HEK293 (cell line): ENCODE results near the gene C11orf21.

Experiments
- CTCF ChIA-PET: fragments of 350-600 bp; formaldehyde crosslinking; extraction: SDS; loops from one replicate; lab custom pipeline; 2021; ENCODE audit warnings: antibody characterized with exemption; lab: Yijun Ruan, JAX
- POLR2A ChIA-PET: fragments of 300-600 bp; formaldehyde crosslinking; extraction: SDS; loops from one replicate; lab custom pipeline; 2020; ENCODE audit warnings: antibody characterized with exemption, inconsistent platforms; lab: Yijun Ruan, JAX
- H3K27ac ChIP-seq: fragments of 200-500 bp; sonication (Bioruptor generic); 2 replicates; pipeline ENCODE4 v1.5.1; 2014; ENCODE audit warnings: low read depth, low read length, control low read depth, inconsistent platforms; ENCODE audit errors: extremely low read depth
- H3K36me3 ChIP-seq, 2 experiments: fragments of 200-500 bp in 1 of 2; sonication (Bioruptor generic) in 1 of 2; 1 replicate in 1 of 2; 2 replicates in 1 of 2; pipeline ENCODE4 v1.5.1; 2014 to 2017; ENCODE audit warnings: inconsistent platforms in 2 of 2, low read length in 2 of 2; ENCODE audit not compliant: control insufficient read depth in 2 of 2, insufficient read depth in 1 of 2
- H3K4me1 ChIP-seq: fragments of 200-500 bp; sonication (Bioruptor generic); 2 replicates; pipeline ENCODE4 v1.5.1; 2014; ENCODE audit warnings: mild to moderate bottlenecking, low read length, inconsistent platforms; ENCODE audit not compliant: control insufficient read depth, insufficient read depth
- H3K4me3 ChIP-seq: 2 replicates; pipeline ENCODE4 v1.5.1; 2011; ENCODE audit warnings: low read depth, mild to moderate bottlenecking, control low read depth, low read length, moderate library complexity
- H3K9me3 ChIP-seq: fragments of 200-500 bp; sonication (Bioruptor generic); 2 replicates; pipeline ENCODE4 v1.5.1; 2014; ENCODE audit warnings: low read depth, low read length, inconsistent platforms; ENCODE audit not compliant: control insufficient read depth, insufficient read depth
- GFI1B ChIP-seq: fragments of 450-650 bp; formaldehyde crosslinking; IDR thresholded peaks from 2 replicates; pipeline ENCODE4 v1.5.1; 2016; ENCODE audit warnings: missing biosample characterization, missing genetic modification characterization
- KLF10 ChIP-seq: fragments of 450-650 bp; IDR thresholded peaks from 2 replicates; pipeline ENCODE4 v1.5.1; 2018; ENCODE audit warnings: missing biosample characterization, mild to moderate bottlenecking, missing genetic modification characterization
- SP2 ChIP-seq: fragments of 450-650 bp; formaldehyde crosslinking; IDR thresholded peaks from 2 replicates; pipeline ENCODE4 v1.5.1; 2016; ENCODE audit warnings: missing biosample characterization, missing genetic modification characterization
- WT1 ChIP-seq: fragments of 450-650 bp; formaldehyde crosslinking; IDR thresholded peaks from 2 replicates; pipeline ENCODE4 v1.5.1; 2016; ENCODE audit warnings: missing biosample characterization, missing genetic modification characterization
- ZBTB1 ChIP-seq: fragments of 450-650 bp; formaldehyde crosslinking; IDR thresholded peaks from 2 replicates; pipeline ENCODE4 v1.5.1; 2016; ENCODE audit warnings: missing biosample characterization, missing genetic modification characterization
- ZEB2 ChIP-seq: fragments of 450-650 bp; formaldehyde crosslinking; IDR thresholded peaks from 2 replicates; pipeline ENCODE4 v1.5.1; 2016; ENCODE audit warnings: missing biosample characterization, missing genetic modification characterization
- ZNF155 ChIP-seq: fragments of 450-650 bp; formaldehyde crosslinking; IDR thresholded peaks from 2 replicates; pipeline ENCODE4 v1.5.1; 2016; ENCODE audit warnings: missing biosample characterization, missing genetic modification characterization
- ZNF175 ChIP-seq: fragments of 450-650 bp; formaldehyde crosslinking; IDR thresholded peaks from 2 replicates; pipeline ENCODE4 v1.5.1; 2016; ENCODE audit warnings: missing biosample characterization, missing genetic modification characterization
- ZNF214 ChIP-seq: fragments of 450-650 bp; formaldehyde crosslinking; IDR thresholded peaks from 2 replicates; pipeline ENCODE4 v1.5.1; 2017; ENCODE audit warnings: missing biosample characterization, mild to moderate bottlenecking, missing genetic modification characterization, borderline replicate concordance
- ZNF266 ChIP-seq: fragments of 450-650 bp; formaldehyde crosslinking; IDR thresholded peaks from 2 replicates; pipeline ENCODE4 v1.5.1; 2016; ENCODE audit warnings: missing biosample characterization, missing genetic modification characterization, low read depth
- ZNF366 ChIP-seq: fragments of 450-650 bp; formaldehyde crosslinking; conservative IDR thresholded peaks from 2 replicates; pipeline ENCODE4 v1.5.1; 2016; ENCODE audit warnings: missing biosample characterization, missing genetic modification characterization
- ZNF433 ChIP-seq: fragments of 450-650 bp; formaldehyde crosslinking; IDR thresholded peaks from 2 replicates; pipeline ENCODE4 v1.5.1; 2016; ENCODE audit warnings: missing biosample characterization, missing genetic modification characterization, low read depth
- ZNF621 ChIP-seq: fragments of 450-650 bp; formaldehyde crosslinking; IDR thresholded peaks from 2 replicates; pipeline ENCODE4 v1.5.1; 2017; ENCODE audit warnings: missing biosample characterization, missing genetic modification characterization
- ZNF629 ChIP-seq: fragments of 450-650 bp; formaldehyde crosslinking; IDR thresholded peaks from 2 replicates; pipeline ENCODE4 v1.5.1; 2017; ENCODE audit warnings: missing biosample characterization, missing genetic modification characterization
- ZNF670 ChIP-seq: fragments of 450-650 bp; formaldehyde crosslinking; IDR thresholded peaks from 2 replicates; pipeline ENCODE4 v1.5.1; 2016; ENCODE audit warnings: missing biosample characterization, missing genetic modification characterization, low read depth
- ZSCAN30 ChIP-seq: fragments of 450-650 bp; IDR thresholded peaks from 2 replicates; pipeline ENCODE4 v1.5.1; 2018; ENCODE audit warnings: missing biosample characterization, mild to moderate bottlenecking, missing genetic modification characterization, moderate library complexity
- TF ChIP-seq, protein P1 (sequence below): fragments of 450-650 bp; formaldehyde crosslinking; IDR thresholded peaks from 2 replicates; pipeline ENCODE4 v1.5.1; 2016; ENCODE audit warnings: missing biosample characterization, missing genetic modification characterization
- TF ChIP-seq, protein P2 (sequence below): fragments of 450-650 bp; formaldehyde crosslinking; IDR thresholded peaks from 2 replicates; pipeline ENCODE4 v1.5.1; 2016; ENCODE audit warnings: missing biosample characterization, missing genetic modification characterization
- TF ChIP-seq, protein P3 (sequence below): fragments of 450-650 bp; formaldehyde crosslinking; IDR thresholded peaks from 2 replicates; pipeline ENCODE4 v1.5.1; 2016; ENCODE audit warnings: missing biosample characterization, missing genetic modification characterization, low read depth
- TF ChIP-seq, protein P4 (sequence below): fragments of 450-650 bp; IDR thresholded peaks from 2 replicates; pipeline ENCODE4 v1.5.1; 2018; ENCODE audit warnings: missing biosample characterization, mild to moderate bottlenecking, missing genetic modification characterization
- TF ChIP-seq, protein P5 (sequence below): fragments of 450-650 bp; formaldehyde crosslinking; IDR thresholded peaks from 2 replicates; pipeline ENCODE4 v1.5.1; 2017; ENCODE audit warnings: missing biosample characterization, mild to moderate bottlenecking, missing genetic modification characterization, moderate library complexity
- TF ChIP-seq, protein P6 (sequence below): fragments of 450-650 bp; formaldehyde crosslinking; IDR thresholded peaks from 2 replicates; pipeline ENCODE4 v1.5.1; 2017; ENCODE audit warnings: missing biosample characterization, missing genetic modification characterization

Gene C11orf21

DNA sequence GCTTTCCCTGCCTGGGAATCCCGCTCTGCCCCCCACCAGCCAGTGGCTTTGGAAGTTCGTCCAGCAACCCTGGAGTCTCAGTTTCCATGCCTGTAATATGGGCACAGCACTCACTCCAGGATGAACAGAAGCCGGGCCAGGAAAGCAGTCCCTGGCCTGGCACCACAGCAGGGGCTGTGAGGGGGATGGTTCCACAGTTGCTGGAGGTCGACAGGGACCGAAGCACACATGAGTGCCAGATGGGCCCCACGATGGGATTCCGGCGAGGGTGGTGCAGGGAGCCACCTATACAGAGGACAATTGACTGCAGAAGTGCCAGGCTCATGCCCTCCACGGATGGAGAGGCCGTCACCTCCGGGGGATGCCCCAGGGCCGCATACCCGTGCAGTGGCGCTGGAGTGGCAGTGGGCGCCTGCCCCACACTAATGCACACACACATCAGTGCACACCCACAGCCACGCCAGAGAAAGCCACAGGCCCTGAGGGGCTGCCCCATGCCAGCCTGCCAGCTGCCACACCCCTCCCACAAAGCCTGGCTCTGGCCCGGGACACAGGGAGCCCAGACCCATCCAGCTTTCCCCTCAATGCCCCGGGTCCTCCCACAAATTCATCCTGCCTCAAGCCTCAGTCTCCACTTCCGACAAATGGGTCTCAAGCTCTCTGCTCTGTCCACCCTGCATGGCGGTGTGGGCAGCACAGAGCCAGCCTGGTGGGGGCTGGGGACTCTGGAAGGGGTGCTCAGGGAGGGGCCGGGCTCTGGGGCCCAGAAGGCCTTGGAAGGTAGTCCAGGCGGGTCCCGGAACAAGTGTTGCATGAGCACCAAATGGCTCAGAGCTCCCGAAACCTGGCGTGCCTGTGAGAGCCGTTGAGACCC lies 41.0 kb downstream of the C11orf21 start (continued):
- TF ChIP-seq ZNF621 (tag by site-specific recombination) (no peak), WT1 (tag by site-specific recombination) (no peak), KLF10 (no peak), ZNF214 (tag by site-specific recombination) (no peak)

DNA sequence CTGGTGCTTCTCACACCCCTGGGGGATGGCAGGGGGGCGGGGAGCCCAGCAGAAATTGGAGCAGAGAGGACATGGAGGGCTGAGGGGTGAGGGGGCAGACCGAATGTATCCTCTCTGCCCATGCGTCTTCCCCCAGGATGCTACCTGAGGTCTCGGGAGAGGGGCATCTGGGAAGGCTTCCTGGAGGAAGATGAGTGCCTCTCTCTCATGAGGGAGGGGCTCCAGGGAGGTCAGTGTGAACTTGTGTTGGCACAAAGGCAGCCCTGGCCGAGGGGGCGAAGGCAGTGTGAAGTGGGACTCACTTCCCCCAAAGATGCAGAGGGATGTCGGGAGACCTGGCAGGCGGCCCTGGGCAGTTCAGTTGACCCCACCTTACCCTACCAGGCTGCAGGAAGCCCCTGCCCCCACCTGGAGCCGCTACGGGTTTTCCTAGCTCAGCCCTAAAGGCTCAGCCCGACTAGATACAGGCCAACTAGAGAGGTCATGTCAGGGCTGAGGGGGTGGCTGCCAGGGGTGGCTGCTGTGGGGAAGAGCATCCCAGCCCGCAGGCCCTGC lies 41.7 kb downstream of the C11orf21 start:
- CTCF ChIA-PET, result no interaction called here
- TF ChIP-seq, protein P1, sequence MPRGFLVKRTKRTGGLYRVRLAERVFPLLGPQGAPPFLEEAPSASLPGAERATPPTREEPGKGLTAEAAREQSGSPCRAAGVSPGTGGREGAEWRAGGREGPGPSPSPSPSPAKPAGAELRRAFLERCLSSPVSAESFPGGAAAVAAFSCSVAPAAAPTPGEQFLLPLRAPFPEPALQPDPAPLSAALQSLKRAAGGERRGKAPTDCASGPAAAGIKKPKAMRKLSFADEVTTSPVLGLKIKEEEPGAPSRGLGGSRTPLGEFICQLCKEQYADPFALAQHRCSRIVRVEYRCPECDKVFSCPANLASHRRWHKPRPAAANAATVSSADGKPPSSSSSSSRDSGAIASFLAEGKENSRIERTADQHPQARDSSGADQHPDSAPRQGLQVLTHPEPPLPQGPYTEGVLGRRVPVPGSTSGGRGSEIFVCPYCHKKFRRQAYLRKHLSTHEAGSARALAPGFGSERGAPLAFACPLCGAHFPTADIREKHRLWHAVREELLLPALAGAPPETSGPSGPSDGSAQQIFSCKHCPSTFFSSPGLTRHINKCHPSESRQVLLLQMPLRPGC, result no peak
- no peak for TF ChIP-seq GFI1B (tag by site-specific recombination)
- TF ChIP-seq ZNF175 (tag by site-specific recombination), result no peak
- no peak for TF ChIP-seq ZNF266 (tag by site-specific recombination)
- no peak for TF ChIP-seq ZNF629 (tag by site-specific recombination)
- TF ChIP-seq, protein P2, sequence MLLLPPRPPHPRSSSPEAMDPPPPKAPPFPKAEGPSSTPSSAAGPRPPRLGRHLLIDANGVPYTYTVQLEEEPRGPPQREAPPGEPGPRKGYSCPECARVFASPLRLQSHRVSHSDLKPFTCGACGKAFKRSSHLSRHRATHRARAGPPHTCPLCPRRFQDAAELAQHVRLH (tag by site-specific recombination), result no peak
- Histone ChIP-seq H3K27ac (no peak overlapping the region), H3K9me3 (no peaks in the 10 kb centered on the region), H3K36me3 (no peaks in the 10 kb centered on the region), H3K4me3 (no peak overlapping the region), H3K4me1 (no peaks in the 10 kb centered on the region)
- POLR2A ChIA-PET, result interaction anchor here (0.5 kb wide), 1 partner anchor 21 kb away, joined by 3 read pairs; no protein-coding TSS in a partner anchor

DNA sequence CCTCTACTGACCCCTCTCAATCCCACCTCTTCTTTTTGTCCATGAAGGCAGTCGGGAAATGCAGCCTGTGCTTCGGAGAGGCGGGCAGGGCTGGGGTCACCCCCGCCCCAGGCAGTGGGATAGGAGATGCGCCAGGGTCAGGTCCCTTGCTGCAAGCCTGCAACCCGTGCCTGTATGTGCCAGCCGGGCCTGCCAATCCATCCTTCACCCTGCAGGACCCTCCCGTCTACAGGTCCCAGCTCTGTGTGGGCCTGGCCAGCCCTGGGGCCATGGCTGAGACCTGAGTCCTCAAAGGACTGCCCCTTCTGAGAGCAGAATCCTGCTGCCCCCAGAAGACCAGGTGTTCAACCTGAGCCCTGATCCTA lies 42.3 kb downstream of the C11orf21 start:
- Histone ChIP-seq H3K9me3 (no peaks in the 10 kb centered on the region), H3K27ac (no peak overlapping the region), H3K4me1 (no peaks in the 10 kb centered on the region), H3K4me3 (no peak overlapping the region), H3K36me3 (no peaks in the 10 kb centered on the region)
- CTCF ChIA-PET, result interaction anchor here (0.9 kb wide), 1 partner anchor 10 kb away, joined by 3 read pairs; no protein-coding TSS in a partner anchor
- POLR2A ChIA-PET, result interaction anchor here (0.5 kb wide), 1 partner anchor 20 kb away, joined by 3 read pairs; no protein-coding TSS in a partner anchor
- TF ChIP-seq, protein P3, sequence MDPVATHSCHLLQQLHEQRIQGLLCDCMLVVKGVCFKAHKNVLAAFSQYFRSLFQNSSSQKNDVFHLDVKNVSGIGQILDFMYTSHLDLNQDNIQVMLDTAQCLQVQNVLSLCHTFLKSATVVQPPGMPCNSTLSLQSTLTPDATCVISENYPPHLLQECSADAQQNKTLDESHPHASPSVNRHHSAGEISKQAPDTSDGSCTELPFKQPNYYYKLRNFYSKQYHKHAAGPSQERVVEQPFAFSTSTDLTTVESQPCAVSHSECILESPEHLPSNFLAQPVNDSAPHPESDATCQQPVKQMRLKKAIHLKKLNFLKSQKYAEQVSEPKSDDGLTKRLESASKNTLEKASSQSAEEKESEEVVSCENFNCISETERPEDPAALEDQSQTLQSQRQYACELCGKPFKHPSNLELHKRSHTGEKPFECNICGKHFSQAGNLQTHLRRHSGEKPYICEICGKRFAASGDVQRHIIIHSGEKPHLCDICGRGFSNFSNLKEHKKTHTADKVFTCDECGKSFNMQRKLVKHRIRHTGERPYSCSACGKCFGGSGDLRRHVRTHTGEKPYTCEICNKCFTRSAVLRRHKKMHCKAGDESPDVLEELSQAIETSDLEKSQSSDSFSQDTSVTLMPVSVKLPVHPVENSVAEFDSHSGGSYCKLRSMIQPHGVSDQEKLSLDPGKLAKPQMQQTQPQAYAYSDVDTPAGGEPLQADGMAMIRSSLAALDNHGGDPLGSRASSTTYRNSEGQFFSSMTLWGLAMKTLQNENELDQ, result no peak
- TF ChIP-seq ZEB2 (no peak), SP2 (tag by site-specific recombination) (no peak), ZBTB1 (no peak), ZNF670 (no peak), ZSCAN30 (tag by site-specific recombination) (no peak), ZNF433 (tag by site-specific recombination) (no peak), ZNF155 (tag by site-specific recombination) (no peak), ZNF366 (tag by site-specific recombination) (no peak), ZNF621 (tag by site-specific recombination) (no peak)
- TF ChIP-seq, protein P4, sequence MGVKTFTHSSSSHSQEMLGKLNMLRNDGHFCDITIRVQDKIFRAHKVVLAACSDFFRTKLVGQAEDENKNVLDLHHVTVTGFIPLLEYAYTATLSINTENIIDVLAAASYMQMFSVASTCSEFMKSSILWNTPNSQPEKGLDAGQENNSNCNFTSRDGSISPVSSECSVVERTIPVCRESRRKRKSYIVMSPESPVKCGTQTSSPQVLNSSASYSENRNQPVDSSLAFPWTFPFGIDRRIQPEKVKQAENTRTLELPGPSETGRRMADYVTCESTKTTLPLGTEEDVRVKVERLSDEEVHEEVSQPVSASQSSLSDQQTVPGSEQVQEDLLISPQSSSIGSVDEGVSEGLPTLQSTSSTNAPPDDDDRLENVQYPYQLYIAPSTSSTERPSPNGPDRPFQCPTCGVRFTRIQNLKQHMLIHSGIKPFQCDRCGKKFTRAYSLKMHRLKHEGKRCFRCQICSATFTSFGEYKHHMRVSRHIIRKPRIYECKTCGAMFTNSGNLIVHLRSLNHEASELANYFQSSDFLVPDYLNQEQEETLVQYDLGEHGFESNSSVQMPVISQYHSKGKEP, result no peak
- TF ChIP-seq, protein P5, sequence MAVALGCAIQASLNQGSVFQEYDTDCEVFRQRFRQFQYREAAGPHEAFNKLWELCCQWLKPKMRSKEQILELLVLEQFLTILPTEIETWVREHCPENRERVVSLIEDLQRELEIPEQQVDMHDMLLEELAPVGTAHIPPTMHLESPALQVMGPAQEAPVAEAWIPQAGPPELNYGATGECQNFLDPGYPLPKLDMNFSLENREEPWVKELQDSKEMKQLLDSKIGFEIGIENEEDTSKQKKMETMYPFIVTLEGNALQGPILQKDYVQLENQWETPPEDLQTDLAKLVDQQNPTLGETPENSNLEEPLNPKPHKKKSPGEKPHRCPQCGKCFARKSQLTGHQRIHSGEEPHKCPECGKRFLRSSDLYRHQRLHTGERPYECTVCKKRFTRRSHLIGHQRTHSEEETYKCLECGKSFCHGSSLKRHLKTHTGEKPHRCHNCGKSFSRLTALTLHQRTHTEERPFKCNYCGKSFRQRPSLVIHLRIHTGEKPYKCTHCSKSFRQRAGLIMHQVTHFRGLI (tag by site-specific recombination), result no peak
- TF ChIP-seq, protein P6, sequence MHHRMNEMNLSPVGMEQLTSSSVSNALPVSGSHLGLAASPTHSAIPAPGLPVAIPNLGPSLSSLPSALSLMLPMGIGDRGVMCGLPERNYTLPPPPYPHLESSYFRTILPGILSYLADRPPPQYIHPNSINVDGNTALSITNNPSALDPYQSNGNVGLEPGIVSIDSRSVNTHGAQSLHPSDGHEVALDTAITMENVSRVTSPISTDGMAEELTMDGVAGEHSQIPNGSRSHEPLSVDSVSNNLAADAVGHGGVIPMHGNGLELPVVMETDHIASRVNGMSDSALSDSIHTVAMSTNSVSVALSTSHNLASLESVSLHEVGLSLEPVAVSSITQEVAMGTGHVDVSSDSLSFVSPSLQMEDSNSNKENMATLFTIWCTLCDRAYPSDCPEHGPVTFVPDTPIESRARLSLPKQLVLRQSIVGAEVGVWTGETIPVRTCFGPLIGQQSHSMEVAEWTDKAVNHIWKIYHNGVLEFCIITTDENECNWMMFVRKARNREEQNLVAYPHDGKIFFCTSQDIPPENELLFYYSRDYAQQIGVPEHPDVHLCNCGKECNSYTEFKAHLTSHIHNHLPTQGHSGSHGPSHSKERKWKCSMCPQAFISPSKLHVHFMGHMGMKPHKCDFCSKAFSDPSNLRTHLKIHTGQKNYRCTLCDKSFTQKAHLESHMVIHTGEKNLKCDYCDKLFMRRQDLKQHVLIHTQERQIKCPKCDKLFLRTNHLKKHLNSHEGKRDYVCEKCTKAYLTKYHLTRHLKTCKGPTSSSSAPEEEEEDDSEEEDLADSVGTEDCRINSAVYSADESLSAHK (tag by site-specific recombination), result no peak
